IPS-18a (cell line): Measurements from ENCODE around the gene SELENON.

Experiments
- H3K27ac ChIP-seq: one replicate; pipeline ENCODE4 v1.5.1; 2013; ENCODE audit warnings: low read length
- H3K27me3 ChIP-seq: one replicate; pipeline ENCODE4 v1.6.1; 2013; ENCODE audit warnings: mild to moderate bottlenecking, low read length; ENCODE audit not compliant: control insufficient read depth, insufficient read depth
- H3K36me3 ChIP-seq: one replicate; pipeline ENCODE4 v1.6.1; 2013; ENCODE audit warnings: low read depth, low read length; ENCODE audit not compliant: control insufficient read depth
- H3K4me1 ChIP-seq: one replicate; pipeline ENCODE4 v1.6.1; 2013; ENCODE audit warnings: low read depth, low read length; ENCODE audit not compliant: control insufficient read depth
- H3K4me3 ChIP-seq: one replicate; pipeline ENCODE4 v1.5.1; 2013; ENCODE audit warnings: low read length
- H3K9ac ChIP-seq: one replicate; pipeline ENCODE4 v1.6.1; 2013; ENCODE audit warnings: mild to moderate bottlenecking, low read length, moderate library complexity
- H3K9me3 ChIP-seq: one replicate; pipeline ENCODE4 v1.6.1; 2013; ENCODE audit warnings: low read depth, low read length; ENCODE audit not compliant: control insufficient read depth

Gene SELENON

DNA sequence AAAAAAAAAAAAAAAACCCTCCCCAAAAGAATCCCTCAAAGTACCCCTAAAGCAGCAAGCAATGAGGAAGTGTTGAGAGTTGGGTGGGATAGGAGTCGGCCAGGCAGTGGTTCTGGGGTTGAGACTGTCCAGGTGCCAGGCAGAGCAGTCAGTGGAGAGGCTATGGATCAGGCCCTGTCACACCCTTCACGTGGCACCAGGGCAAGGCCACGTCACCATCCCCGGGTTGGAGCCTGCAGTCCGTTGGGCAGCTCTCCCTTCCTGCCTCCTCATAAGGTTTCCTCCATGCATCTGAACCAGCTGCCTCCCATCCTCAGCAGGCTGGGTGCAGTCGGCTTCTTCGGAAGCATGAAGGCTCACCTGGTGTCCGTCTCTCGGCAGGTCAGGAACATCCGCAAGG lies 36.5 kb upstream of the SELENON start:
- no peak overlapping the region for H3K9ac ChIP-seq
- H3K4me1 ChIP-seq: peaks cover 7% of the 10 kb centered on the region
- H3K36me3 ChIP-seq: no peaks in the 10 kb centered on the region
- H3K27ac ChIP-seq: no peak overlapping the region
- no peak overlapping the region for H3K4me3 ChIP-seq
- no peaks in the 10 kb centered on the region for H3K27me3 ChIP-seq
- no peaks in the 10 kb centered on the region for H3K9me3 ChIP-seq

DNA sequence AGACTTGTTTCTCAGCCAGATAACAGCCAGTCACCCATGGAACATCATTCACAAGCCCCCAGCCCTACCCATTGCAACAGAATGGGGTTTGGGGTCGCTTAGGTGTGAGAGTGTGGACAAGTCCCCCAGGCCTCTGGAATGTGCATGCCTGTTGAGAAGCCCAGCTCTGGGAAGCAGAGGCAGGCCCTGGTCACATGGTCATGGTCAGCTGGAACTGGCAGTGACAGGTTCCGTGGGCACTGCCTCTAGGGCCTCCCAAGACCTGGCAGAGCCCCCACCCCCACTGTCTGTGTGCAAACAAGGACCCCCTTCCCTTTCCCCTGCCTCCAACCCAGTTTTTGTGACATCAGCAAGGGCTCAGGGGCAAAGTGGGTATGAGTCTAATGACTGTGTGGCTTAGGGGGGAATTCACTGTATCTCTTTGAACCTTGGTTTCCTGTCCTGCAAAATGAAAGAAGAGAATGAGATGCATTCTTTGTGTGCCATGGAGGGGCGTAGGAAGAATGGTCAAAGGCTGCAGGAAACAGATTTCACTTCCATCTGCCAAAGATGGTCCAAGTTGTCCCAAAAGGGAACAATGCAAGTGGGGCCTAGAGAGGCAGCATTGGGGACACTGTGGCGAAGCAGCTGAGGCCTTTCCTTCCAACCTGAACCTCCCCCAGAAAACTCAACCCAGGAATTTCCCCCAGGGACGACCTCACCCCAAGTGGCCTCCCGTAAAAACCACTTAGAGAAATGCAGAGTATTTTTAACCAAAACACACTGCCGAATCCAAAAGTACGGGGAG lies 34.7 kb upstream of the SELENON start:
- H3K9me3 ChIP-seq: no peaks in the 10 kb centered on the region
- H3K4me3 ChIP-seq: no peak overlapping the region
- no peaks in the 10 kb centered on the region for H3K36me3 ChIP-seq
- H3K27ac ChIP-seq: no peak overlapping the region
- peaks cover 7% of the 10 kb centered on the region for H3K4me1 ChIP-seq
- no peaks in the 10 kb centered on the region for H3K27me3 ChIP-seq
- H3K9ac ChIP-seq: no peak overlapping the region

- Histone ChIP-seq H3K4me3 (no peak overlapping the region), H3K9ac (no peak overlapping the region), H3K4me1 (peaks cover 7% of the 10 kb centered on the region), H3K27me3 (no peaks in the 10 kb centered on the region), H3K27ac (no peak overlapping the region), H3K36me3 (no peaks in the 10 kb centered on the region), H3K9me3 (no peaks in the 10 kb centered on the region)
Observed at GRCh38 chr1:25765923-25766589, 33.9 kb upstream of the SELENON start.

DNA sequence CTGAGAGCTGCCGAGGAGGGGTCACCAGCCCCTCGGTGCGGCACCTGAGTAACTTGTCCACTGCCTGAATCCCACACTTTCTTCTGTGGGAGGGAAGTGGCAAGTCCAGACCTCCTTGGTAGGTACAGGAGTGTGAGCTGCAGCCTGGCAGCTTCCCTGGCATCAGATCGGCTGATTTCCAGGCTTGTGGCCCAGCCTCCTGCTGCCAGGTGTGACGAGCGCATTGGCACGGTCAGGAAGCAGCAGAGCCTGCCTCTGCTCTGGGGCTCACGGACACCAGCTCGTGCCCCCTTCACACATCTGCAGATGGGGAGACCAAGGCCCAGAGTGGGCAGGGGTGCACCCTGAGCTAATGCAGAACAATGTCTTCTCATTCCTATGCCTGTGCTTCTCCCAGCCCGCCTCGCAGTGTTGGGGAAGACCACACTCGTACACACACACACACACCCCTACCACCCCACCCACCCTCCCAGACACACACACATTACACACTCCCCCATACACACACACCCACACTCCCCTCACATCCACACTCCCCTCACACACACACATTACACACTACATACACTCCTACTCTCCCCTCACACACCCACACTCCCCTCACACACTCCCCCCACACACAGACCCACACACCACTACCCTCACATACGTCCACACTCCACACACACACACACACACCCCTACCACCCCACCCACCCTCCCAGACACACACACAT lies 33.1 kb upstream of the SELENON start:
- Histone ChIP-seq H3K4me3 (no peak overlapping the region), H3K9me3 (no peaks in the 10 kb centered on the region), H3K36me3 (no peaks in the 10 kb centered on the region), H3K27me3 (no peaks in the 10 kb centered on the region), H3K4me1 (peaks cover 7% of the 10 kb centered on the region), H3K9ac (no peak overlapping the region), H3K27ac (no peak overlapping the region)

GRCh38 chr1:25767437-25767770 lies 32.6 kb upstream of the SELENON start:
- Histone ChIP-seq H3K27ac (no peak overlapping the region), H3K36me3 (no peaks in the 10 kb centered on the region), H3K27me3 (no peaks in the 10 kb centered on the region)

GRCh38 chr1:25768999-25769398 lies 31.0 kb upstream of the SELENON start:
- no peaks in the 10 kb centered on the region for H3K27me3 ChIP-seq
- no peaks in the 10 kb centered on the region for H3K36me3 ChIP-seq
- H3K4me3 ChIP-seq: no peak overlapping the region
- H3K9me3 ChIP-seq: no peaks in the 10 kb centered on the region
- H3K9ac ChIP-seq: no peak overlapping the region
- peaks cover 7% of the 10 kb centered on the region for H3K4me1 ChIP-seq
- no peak overlapping the region for H3K27ac ChIP-seq

More at GRCh38 chr1:25767437-25767770, 32.6 kb upstream of the SELENON start:
- no peaks in the 10 kb centered on the region for H3K9me3 ChIP-seq
- H3K4me3 ChIP-seq: no peak overlapping the region
- no peak overlapping the region for H3K9ac ChIP-seq
- peaks cover 7% of the 10 kb centered on the region for H3K4me1 ChIP-seq

GRCh38 chr1:25769625-25770383 lies 30.2 kb upstream of the SELENON start:
- H3K4me1 ChIP-seq: peaks cover 7% of the 10 kb centered on the region
- H3K9me3 ChIP-seq: no peaks in the 10 kb centered on the region
- no peak overlapping the region for H3K9ac ChIP-seq
- H3K27ac ChIP-seq: no peak overlapping the region
- H3K27me3 ChIP-seq: no peaks in the 10 kb centered on the region
- H3K4me3 ChIP-seq: no peak overlapping the region
- H3K36me3 ChIP-seq: no peaks in the 10 kb centered on the region

GRCh38 chr1:25770541-25771220 lies 29.3 kb upstream of the SELENON start:
- Histone ChIP-seq H3K9ac (no peak overlapping the region), H3K4me1 (peaks cover 4% of the 10 kb centered on the region), H3K9me3 (no peaks in the 10 kb centered on the region), H3K4me3 (no peak overlapping the region), H3K36me3 (no peaks in the 10 kb centered on the region), H3K27me3 (no peaks in the 10 kb centered on the region), H3K27ac (no peak overlapping the region)

GRCh38 chr1:25771221-25772114 lies 28.5 kb upstream of the SELENON start:
- H3K36me3 ChIP-seq: no peaks in the 10 kb centered on the region
- no peak overlapping the region for H3K27ac ChIP-seq
- H3K9me3 ChIP-seq: no peaks in the 10 kb centered on the region
- no peaks in the 10 kb centered on the region for H3K27me3 ChIP-seq
- H3K9ac ChIP-seq: no peak overlapping the region
- H3K4me1 ChIP-seq: no peaks in the 10 kb centered on the region
- H3K4me3 ChIP-seq: no peak overlapping the region

DNA sequence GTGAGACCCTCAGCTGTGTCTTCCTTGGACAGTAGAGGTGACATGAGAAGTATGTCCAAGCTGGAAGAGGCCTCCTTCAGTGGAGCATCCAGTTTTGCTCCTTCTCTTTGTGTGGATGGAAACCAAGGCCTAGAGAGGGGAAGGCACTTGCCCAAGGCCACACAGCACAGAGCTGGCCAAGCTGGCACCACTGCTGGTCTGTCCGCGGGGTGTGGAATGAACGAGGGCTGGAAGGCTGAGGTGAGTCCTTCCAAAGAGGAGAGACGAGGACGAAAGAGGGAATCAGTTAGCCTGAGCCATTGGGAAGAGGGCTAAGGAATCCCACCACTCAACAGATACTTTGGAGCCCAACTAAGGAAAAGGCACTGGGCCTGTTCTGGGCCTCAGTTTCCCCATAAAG lies 27.8 kb upstream of the SELENON start:
- H3K9ac ChIP-seq: no peak overlapping the region
- no peaks in the 10 kb centered on the region for H3K9me3 ChIP-seq
- H3K27ac ChIP-seq: no peak overlapping the region
- H3K36me3 ChIP-seq: no peaks in the 10 kb centered on the region
- H3K4me3 ChIP-seq: no peak overlapping the region
- H3K4me1 ChIP-seq: no peaks in the 10 kb centered on the region
- H3K27me3 ChIP-seq: no peaks in the 10 kb centered on the region
